Measurements from ENCODE around the gene WDR64.

GRCh38 chr1:241775021-241775420, 122.9 kb downstream of the WDR64 start:
- TF ChIP-seq SIN3A (IDR thresholded peaks at IDR 0.05; ENCODE audit: borderline replicate concordance, low read depth, low read length), result no peak
- TF ChIP-seq ZNF646 (CRISPR knock-in tag; IDR thresholded peaks at IDR 0.05), result no peak
- TF ChIP-seq TEAD2 (CRISPR knock-in tag; IDR thresholded peaks at IDR 0.05), result no peak
- TF ChIP-seq PHF8 (CRISPR knock-in tag; IDR thresholded peaks at IDR 0.05), result no peak
